Pancreas (tissue), 10 donors: ENCODE results near the gene EPC2. TPM values are rescaled to one million over a fixed set of nuclear protein-coding genes. Genes with fewer than 3 reads are reported as not detected.
"Not testable (repeated sequence)": the region's sequence is repeated elsewhere in the genome, so short reads cannot be mapped to it uniquely, and the experiment has no call there.

Source experiments
- ATAC-seq, 4 donors: fragments of 200-7000 bp; cut with Tn5 transposase; one replicate each; pipeline versions ENCODE4 v1.8.0 to v1.9.1; 2020; ENCODE audit warnings: mild to moderate bottlenecking in 4 of 4, moderate library complexity in 4 of 4
- DNase-seq, 6 donors: peaks; one replicate each; pipeline ENCODE4 v3.0.0-alpha.2; 2020
- FAIRE-seq: peaks from 2 replicates; lab custom pipeline; 2012; peaks lifted over from hg19 to GRCh38; lab: Jason Lieb, UNC
- H3K27ac ChIP-seq, 4 donors: fragments of 200-600 bp; sonication (generic); 1 replicate in 3 of 4; 2 replicates in 1 of 4; pipeline versions ENCODE4 v1.5.0 to v1.8.0; 2020
- H3K27me3 ChIP-seq, 4 donors: fragments of 200-600 bp; one replicate each; pipeline ENCODE4 v1.8.0; 2021
- H3K36me3 ChIP-seq, 3 donors: fragments of 200-600 bp; sonication (generic) in 1 of 3; one replicate each; pipeline versions ENCODE4 v1.5.0 to v1.8.0; 2020 to 2021
- H3K4me1 ChIP-seq, 3 donors: fragments of 200-600 bp; one replicate each; pipeline ENCODE4 v1.8.0; 2021
- H3K4me3 ChIP-seq, 4 donors: fragments of 200-600 bp; sonication (generic) in 2 of 4; one replicate each; pipeline versions ENCODE4 v1.5.0 to v1.8.0; 2020 to 2021
- H3K9me3 ChIP-seq, 4 donors: fragments of 200-600 bp; one replicate each; pipeline ENCODE4 v1.8.0; 2021
- CTCF ChIP-seq, 4 donors: fragments of 200-600 bp; sonication (generic) in 3 of 4; IDR thresholded peaks; one replicate each; pipeline versions ENCODE4 v1.5.0 to v1.8.0; 2021; ENCODE audit warnings: antibody characterized with exemption in 4 of 4
- WGBS, 2 donors: extraction: QIAGEN DNeasy Blood & Tissue Kit; methylation state at CpG; one replicate each; pipeline ENCODE4 v1.1.7; 2013; 5-methylcytosine and 5-hydroxymethylcytosine counted together
- intact Hi-C, 3 donors: fragments of 100-400 bp; cut with DNase I; formaldehyde crosslinking; loops; one replicate each; pipeline versions ENCODE4 v1.11.1 to v1.14.2; 2022
- polyA plus RNA-seq, 2 donors: library from polyadenylated mRNA; stranded (reverse); fragments of 200-250 nt; gene quantifications; one replicate each; pipeline ENCODE4 v1.2.3, GENCODE V29; 2013
- total RNA-seq, 6 donors: library from RNA; stranded (reverse); fragmentation: NEBNext Ultra II Directional in 4 of 6; extraction: Animal tissue kit (Norgen Biotek cat#: 25700) in 4 of 6; gene quantifications; one replicate each; pipeline versions ENCODE4 v1.2.1 to v1.2.4, GENCODE V29; 2021 to 2023
- donor health status: healthy with polysubstance abuse.
- donor health status: DM: no; HTN: no; CAD: no; lungs with moderate emphysema.
- donor health status: DM: no; HTN: no; CAD: no.
- donor health status: control.
- donor health status: control.
- donor health status: Bipolar disorder and iron deficiency.
- donor health status: DM: yes; HTN: yes; CAD: no.
- donor health status: DM: no; HTN: no; CAD: no.
- donor health status: DM: no; HTN: no; CAD: no.
- donor health status: DM: yes; HTN: yes; CAD: no.

EPC2 gene
- total and polyA plus RNA-seq, 8 donors = 3.1 to 17.7 (median 12.8) TPM

DNA sequence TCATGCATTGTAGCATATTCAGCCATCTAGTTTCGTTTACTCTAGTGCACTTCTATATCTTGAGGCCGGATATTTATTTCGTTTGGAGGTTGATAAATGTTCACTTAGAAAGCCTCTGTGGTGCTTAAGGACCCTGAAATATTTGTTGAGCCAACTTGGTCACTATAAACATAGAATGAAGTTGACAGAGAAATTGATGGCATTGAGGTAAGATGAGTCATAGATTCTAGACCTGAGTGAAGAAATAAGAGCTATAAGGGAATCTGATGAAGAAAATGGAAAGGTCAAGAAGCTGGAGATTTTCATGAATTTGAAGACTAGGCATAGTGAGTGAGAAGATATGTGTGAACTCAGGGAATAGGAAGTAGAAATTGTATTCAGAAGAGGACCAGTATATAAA is 35.9 kb downstream of the EPC2 start:
- intact Hi-C loops = no loop called here
- no peak for TF ChIP-seq CTCF (IDR thresholded peaks at IDR 0.05)
- H3K9me3 ChIP-seq = no peaks in the 10 kb centered on the region
- no peak for ATAC-seq
- no peaks in the 10 kb centered on the region for H3K36me3 ChIP-seq
- peaks cover 0 to 10% (median 4%) of the 10 kb centered on the region in 3 donors for H3K4me1 ChIP-seq
- FAIRE-seq = no peak
- H3K27ac ChIP-seq = no peak overlapping the region
- no peak overlapping the region for H3K4me3 ChIP-seq
- 44 to 49% methylated on average over 3 of the region's 3 CpGs for WGBS, 2 donors
- no peak for DNase-seq
- no peaks in the 10 kb centered on the region for H3K27me3 ChIP-seq

DNA sequence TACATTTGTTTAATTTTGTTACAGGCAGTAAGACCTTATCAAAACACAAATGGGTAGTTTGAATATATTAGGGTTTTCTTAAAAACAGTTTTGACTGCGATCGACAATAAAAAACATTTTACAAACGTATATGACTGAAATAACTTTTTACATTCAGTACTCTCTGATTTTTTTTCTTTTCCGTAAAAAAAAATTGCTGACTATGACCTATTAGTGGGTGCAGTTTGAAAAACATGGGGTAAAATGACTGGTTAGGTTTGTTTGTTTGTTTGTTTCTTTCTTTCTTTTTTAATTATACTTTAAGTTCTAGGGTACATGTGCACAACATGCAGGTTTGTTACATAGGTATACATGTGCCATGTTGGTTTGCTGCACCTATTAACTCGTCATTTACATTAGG is 36.9 kb downstream of the EPC2 start:
- FAIRE-seq (no peak), DNase-seq (no peak), ATAC-seq (no peak)
- intact Hi-C loops = no loop called here
- no peak for TF ChIP-seq CTCF (IDR thresholded peaks at IDR 0.05)
- Histone ChIP-seq H3K9me3 (no peaks in the 10 kb centered on the region), H3K27me3 (no peaks in the 10 kb centered on the region), H3K27ac (no peak overlapping the region), H3K4me3 (no peak overlapping the region), H3K4me1 (peaks cover 0 to 6% (median 3%) of the 10 kb centered on the region in 3 donors), H3K36me3 (no peaks in the 10 kb centered on the region)
- WGBS, 2 donors = 88 to 97% methylated on average over 5 of the region's 5 CpGs

DNA sequence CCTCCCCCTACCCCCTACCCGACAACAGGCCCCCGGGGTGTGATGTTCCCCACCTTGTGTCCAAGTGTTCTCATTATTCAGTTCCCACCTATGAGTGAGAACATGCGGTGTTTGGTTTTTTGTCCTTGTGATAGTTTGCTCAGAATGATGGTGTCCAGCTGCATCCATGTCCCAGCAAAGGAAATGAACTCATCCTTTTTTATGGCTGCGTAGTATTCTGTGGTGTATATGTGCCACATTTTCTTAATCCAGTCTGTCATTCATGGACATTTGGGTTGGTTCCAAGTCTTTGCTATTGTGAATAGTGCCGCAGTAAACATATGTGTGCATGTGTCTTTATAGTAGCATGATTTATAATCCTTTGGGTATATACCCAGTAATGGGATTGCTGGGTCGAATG is 37.3 kb downstream of the EPC2 start:
- H3K36me3 ChIP-seq, H3K9me3 ChIP-seq, DNase-seq, H3K27ac ChIP-seq, intact Hi-C loops, H3K4me1 ChIP-seq, H3K27me3 ChIP-seq, H3K4me3 ChIP-seq, FAIRE-seq, ATAC-seq: not testable (repeated sequence)
- WGBS, 2 donors = 90 to 97% methylated on average over 5 of the region's 6 CpGs

DNA sequence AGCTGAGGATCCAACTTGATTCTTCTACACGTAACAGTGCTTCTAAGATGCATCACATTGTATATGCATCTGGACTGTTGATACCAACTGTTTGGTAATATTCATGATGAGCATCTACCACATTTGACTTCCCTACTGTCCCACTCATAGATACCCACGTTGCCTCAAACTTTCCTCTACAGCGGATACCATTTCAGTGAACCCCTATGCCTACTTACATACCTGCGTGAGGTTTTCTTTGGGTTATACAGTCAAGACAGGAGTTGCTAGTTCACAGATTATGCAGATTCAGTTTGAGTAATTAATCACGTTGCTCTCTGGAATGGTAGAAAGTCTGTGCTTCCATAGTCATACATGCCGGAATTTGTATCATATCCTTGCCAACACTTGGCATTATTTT is 40.0 kb downstream of the EPC2 start:
- H3K9me3 ChIP-seq = no peaks in the 10 kb centered on the region
- no peaks in the 10 kb centered on the region for H3K27me3 ChIP-seq
- peaks cover 0 to 6% (median 3%) of the 10 kb centered on the region in 3 donors for H3K4me1 ChIP-seq
- FAIRE-seq (no peak), ATAC-seq (no peak), DNase-seq (no peak)
- H3K36me3 ChIP-seq = no peaks in the 10 kb centered on the region
- WGBS, 2 donors = 88 to 89% methylated on average over 6 of the region's 6 CpGs
- intact Hi-C loops = no loop called here
- H3K4me3 ChIP-seq = no peak overlapping the region
- no peak for TF ChIP-seq CTCF (IDR thresholded peaks at IDR 0.05)
- H3K27ac ChIP-seq = no peak overlapping the region

DNA sequence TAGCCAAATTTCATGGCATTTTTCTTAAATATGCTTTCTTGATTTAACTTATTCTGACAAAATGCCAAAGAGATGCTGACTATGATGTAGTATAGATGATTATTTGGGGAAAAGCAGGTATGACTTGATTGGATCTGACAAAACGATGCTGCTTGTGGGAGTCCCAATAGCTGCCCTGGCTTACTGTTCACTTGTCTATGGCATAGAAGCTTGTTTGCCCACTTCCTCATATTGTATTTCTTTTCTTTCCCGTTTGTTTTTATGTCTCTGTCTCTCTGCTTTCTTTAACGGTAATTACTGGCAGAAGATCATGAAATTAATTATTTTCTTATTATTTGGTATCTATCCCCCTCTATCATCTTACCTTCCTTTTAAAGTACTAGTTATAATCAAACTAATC is 43.0 kb downstream of the EPC2 start:
- Histone ChIP-seq H3K4me1 (peaks cover 0 to 3% (median 0%) of the 10 kb centered on the region in 3 donors), H3K27me3 (no peaks in the 10 kb centered on the region), H3K4me3 (no peak overlapping the region), H3K27ac (no peak overlapping the region), H3K36me3 (peaks cover 0 to 12% (median 0%) of the 10 kb centered on the region in 3 donors), H3K9me3 (no peaks in the 10 kb centered on the region)
- no peak for TF ChIP-seq CTCF (IDR thresholded peaks at IDR 0.05)
- ATAC-seq (no peak), DNase-seq (no peak), FAIRE-seq (no peak)
- intact Hi-C loops = no loop called here
- WGBS, 2 donors = 85% methylated on average over 3 of the region's 3 CpGs

DNA sequence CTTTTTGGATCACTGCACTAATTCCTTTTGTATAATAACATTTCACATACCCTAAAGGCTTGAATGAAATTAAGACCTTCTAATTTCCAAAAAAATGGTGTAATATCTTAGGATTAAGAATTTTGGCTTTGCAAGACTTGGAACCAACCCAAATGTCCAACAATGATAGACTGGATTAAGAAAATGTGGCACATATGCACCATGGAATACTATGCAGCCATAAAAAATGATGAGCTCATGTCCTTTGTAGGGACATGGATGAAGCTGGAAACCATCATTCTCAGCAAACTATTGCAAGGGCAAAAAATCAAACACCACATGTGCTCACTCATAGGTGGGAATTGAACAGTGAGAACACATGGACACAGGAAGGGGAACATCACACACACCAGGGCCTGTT is 43.5 kb downstream of the EPC2 start:
- H3K9me3 ChIP-seq, DNase-seq, H3K4me3 ChIP-seq, H3K27ac ChIP-seq, H3K4me1 ChIP-seq, H3K27me3 ChIP-seq, ATAC-seq, FAIRE-seq, intact Hi-C loops: not testable (repeated sequence)
- peaks cover 0 to 12% (median 0%) of the 10 kb centered on the region in 3 donors for H3K36me3 ChIP-seq
